ENCODE measurements around the gene FBXO45. TPM values are rescaled to one million over a fixed set of nuclear protein-coding genes. Genes with fewer than 3 reads are reported as not detected.

FBXO45 gene
- total and polyA plus RNA-seq, 9 of the 15 experiments (the other 6 are each of a cell fraction or from before 2014, with no cell fraction given) = 15.2 to 52.8 (median 37.0) TPM

- TF ChIP-seq AFF4 (CRISPR knock-in tag; IDR thresholded peaks at IDR 0.05) (no peak), CREM (IDR thresholded peaks at IDR 0.05; ENCODE audit: low read depth) (0 out of 2 replicates have a peak, but pooled peaks have one; percentile 5), NFE2 (IDR thresholded peaks at IDR 0.05; ENCODE audit: low read depth) (peak; percentile 79), ZNF584 (CRISPR knock-in tag; IDR thresholded peaks at IDR 0.05; ENCODE audit: low read depth) (0 out of 2 replicates have a peak, but pooled peaks have one; percentile 58), XRCC5 (IDR thresholded peaks at IDR 0.05; ENCODE audit: low read depth, low read length) (no peak), ZNF316 (IDR thresholded peaks at IDR 0.05) (peak; percentile 63), SMARCC2 (IDR thresholded peaks at IDR 0.05; ENCODE audit: low read depth) (no peak), ATF1 (CRISPR knock-in tag; IDR thresholded peaks at IDR 0.05) (no peak), ATF1 (tag; IDR thresholded peaks at IDR 0.05) (no peak), DLX4 (CRISPR knock-in tag; IDR thresholded peaks at IDR 0.05) (no peak), MAFK (IDR thresholded peaks at IDR 0.05; ENCODE audit: low read length) (no peak; the same call in 1 of the 2 replicates), TFAM (CRISPR knock-in tag; conservative IDR thresholded peaks at IDR 0.05) (no peak)
- TF ChIP-seq, protein P1, sequence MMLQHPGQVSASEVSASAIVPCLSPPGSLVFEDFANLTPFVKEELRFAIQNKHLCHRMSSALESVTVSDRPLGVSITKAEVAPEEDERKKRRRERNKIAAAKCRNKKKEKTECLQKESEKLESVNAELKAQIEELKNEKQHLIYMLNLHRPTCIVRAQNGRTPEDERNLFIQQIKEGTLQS (IDR thresholded peaks at IDR 0.05) = peak; percentile 24; the same call in 1 of the 2 replicates
- TF ChIP-seq, protein P1 (CRISPR knock-in tag; conservative IDR thresholded peaks at IDR 0.05) = no peak
- TF ChIP-seq, protein P2, sequence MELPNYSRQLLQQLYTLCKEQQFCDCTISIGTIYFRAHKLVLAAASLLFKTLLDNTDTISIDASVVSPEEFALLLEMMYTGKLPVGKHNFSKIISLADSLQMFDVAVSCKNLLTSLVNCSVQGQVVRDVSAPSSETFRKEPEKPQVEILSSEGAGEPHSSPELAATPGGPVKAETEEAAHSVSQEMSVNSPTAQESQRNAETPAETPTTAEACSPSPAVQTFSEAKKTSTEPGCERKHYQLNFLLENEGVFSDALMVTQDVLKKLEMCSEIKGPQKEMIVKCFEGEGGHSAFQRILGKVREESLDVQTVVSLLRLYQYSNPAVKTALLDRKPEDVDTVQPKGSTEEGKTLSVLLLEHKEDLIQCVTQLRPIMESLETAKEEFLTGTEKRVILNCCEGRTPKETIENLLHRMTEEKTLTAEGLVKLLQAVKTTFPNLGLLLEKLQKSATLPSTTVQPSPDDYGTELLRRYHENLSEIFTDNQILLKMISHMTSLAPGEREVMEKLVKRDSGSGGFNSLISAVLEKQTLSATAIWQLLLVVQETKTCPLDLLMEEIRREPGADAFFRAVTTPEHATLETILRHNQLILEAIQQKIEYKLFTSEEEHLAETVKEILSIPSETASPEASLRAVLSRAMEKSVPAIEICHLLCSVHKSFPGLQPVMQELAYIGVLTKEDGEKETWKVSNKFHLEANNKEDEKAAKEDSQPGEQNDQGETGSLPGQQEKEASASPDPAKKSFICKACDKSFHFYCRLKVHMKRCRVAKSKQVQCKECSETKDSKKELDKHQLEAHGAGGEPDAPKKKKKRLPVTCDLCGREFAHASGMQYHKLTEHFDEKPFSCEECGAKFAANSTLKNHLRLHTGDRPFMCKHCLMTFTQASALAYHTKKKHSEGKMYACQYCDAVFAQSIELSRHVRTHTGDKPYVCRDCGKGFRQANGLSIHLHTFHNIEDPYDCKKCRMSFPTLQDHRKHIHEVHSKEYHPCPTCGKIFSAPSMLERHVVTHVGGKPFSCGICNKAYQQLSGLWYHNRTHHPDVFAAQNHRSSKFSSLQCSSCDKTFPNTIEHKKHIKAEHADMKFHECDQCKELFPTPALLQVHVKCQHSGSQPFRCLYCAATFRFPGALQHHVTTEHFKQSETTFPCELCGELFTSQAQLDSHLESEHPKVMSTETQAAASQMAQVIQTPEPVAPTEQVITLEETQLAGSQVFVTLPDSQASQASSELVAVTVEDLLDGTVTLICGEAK (IDR thresholded peaks at IDR 0.05) = no peak; the same call in 1 of the 2 replicates
- TF ChIP-seq, protein P2 (CRISPR knock-in tag; IDR thresholded peaks at IDR 0.05) = no peak
These were observed 63.2 kb downstream of the FBXO45 start (continued) for GRCh38 chr3:196631682-196632045.
